Rectal smooth muscle tissue (tissue), 1 donor: ENCODE measurements around the gene CFAP100.

Source experiments
- H3K27ac ChIP-seq: one replicate; pipeline ENCODE4 v1.7.0; 2013; ENCODE audit warnings: low read depth, low read length, inconsistent platforms
- H3K27me3 ChIP-seq: one replicate; pipeline ENCODE4 v1.7.0; 2013; ENCODE audit warnings: low read length; ENCODE audit not compliant: control insufficient read depth, insufficient read depth
- H3K36me3 ChIP-seq: one replicate; pipeline ENCODE4 v1.7.0; 2013; ENCODE audit warnings: low read length; ENCODE audit not compliant: control insufficient read depth, insufficient read depth
- H3K4me1 ChIP-seq: one replicate; pipeline ENCODE4 v1.7.0; 2013; ENCODE audit warnings: low read length; ENCODE audit not compliant: control insufficient read depth, insufficient read depth
- H3K4me3 ChIP-seq: one replicate; pipeline ENCODE4 v1.7.0; 2013; ENCODE audit warnings: low read length
- H3K9ac ChIP-seq: one replicate; pipeline ENCODE4 v1.7.0; 2013; ENCODE audit warnings: low read length

The CFAP100 gene

GRCh38 chr3:126415661-126416591 is 21.2 kb downstream of the CFAP100 start:
- no peaks in the 10 kb centered on the region for H3K4me1 ChIP-seq
- H3K9ac ChIP-seq, result no peak overlapping the region
- no peaks in the 10 kb centered on the region for H3K36me3 ChIP-seq
- no peak overlapping the region for H3K4me3 ChIP-seq
- peaks cover 6% of the 10 kb centered on the region for H3K27me3 ChIP-seq
- no peak overlapping the region for H3K27ac ChIP-seq

- no peak overlapping the region for H3K27ac ChIP-seq
- peaks cover 6% of the 10 kb centered on the region for H3K27me3 ChIP-seq
- no peak overlapping the region for H3K4me3 ChIP-seq
- no peak overlapping the region for H3K9ac ChIP-seq
- no peaks in the 10 kb centered on the region for H3K36me3 ChIP-seq
- H3K4me1 ChIP-seq, result no peaks in the 10 kb centered on the region
Measured at GRCh38 chr3:126416943-126417342, 22.2 kb downstream of the CFAP100 start.

- no peaks in the 10 kb centered on the region for H3K4me1 ChIP-seq
- H3K36me3 ChIP-seq, result no peaks in the 10 kb centered on the region
- no peak overlapping the region for H3K9ac ChIP-seq
- H3K27me3 ChIP-seq, result peaks cover 6% of the 10 kb centered on the region
- no peak overlapping the region for H3K4me3 ChIP-seq
- no peak overlapping the region for H3K27ac ChIP-seq
Measured at GRCh38 chr3:126417515-126417914, 22.8 kb downstream of the CFAP100 start.

GRCh38 chr3:126417981-126418530 is 23.3 kb downstream of the CFAP100 start:
- no peaks in the 10 kb centered on the region for H3K4me1 ChIP-seq
- no peak overlapping the region for H3K4me3 ChIP-seq
- no peak overlapping the region for H3K9ac ChIP-seq
- H3K27ac ChIP-seq, result no peak overlapping the region
- no peaks in the 10 kb centered on the region for H3K36me3 ChIP-seq
- H3K27me3 ChIP-seq, result peaks cover 6% of the 10 kb centered on the region

- no peak overlapping the region for H3K9ac ChIP-seq
- peaks cover 6% of the 10 kb centered on the region for H3K27me3 ChIP-seq
Measured at GRCh38 chr3:126418661-126419131, 24.0 kb downstream of the CFAP100 start.

GRCh38 chr3:126419151-126419703 is 24.5 kb downstream of the CFAP100 start:
- Histone ChIP-seq H3K27ac (no peak overlapping the region), H3K27me3 (peaks cover 6% of the 10 kb centered on the region), H3K4me1 (no peaks in the 10 kb centered on the region), H3K9ac (no peak overlapping the region), H3K4me3 (no peak overlapping the region), H3K36me3 (no peaks in the 10 kb centered on the region)

More at GRCh38 chr3:126418661-126419131, 24.0 kb downstream of the CFAP100 start:
- no peaks in the 10 kb centered on the region for H3K4me1 ChIP-seq
- H3K36me3 ChIP-seq, result no peaks in the 10 kb centered on the region
- H3K27ac ChIP-seq, result no peak overlapping the region
- no peak overlapping the region for H3K4me3 ChIP-seq

- H3K36me3 ChIP-seq, result no peaks in the 10 kb centered on the region
- H3K27me3 ChIP-seq, result peaks cover 6% of the 10 kb centered on the region
- no peak overlapping the region for H3K9ac ChIP-seq
- no peaks in the 10 kb centered on the region for H3K4me1 ChIP-seq
- no peak overlapping the region for H3K4me3 ChIP-seq
- no peak overlapping the region for H3K27ac ChIP-seq
Measured at GRCh38 chr3:126419886-126420786, 25.4 kb downstream of the CFAP100 start.

GRCh38 chr3:126421573-126422119 is 26.9 kb downstream of the CFAP100 start:
- no peaks in the 10 kb centered on the region for H3K4me1 ChIP-seq
- H3K36me3 ChIP-seq, result no peaks in the 10 kb centered on the region
- no peak overlapping the region for H3K4me3 ChIP-seq
- H3K9ac ChIP-seq, result no peak overlapping the region
- H3K27me3 ChIP-seq, result peaks cover 6% of the 10 kb centered on the region
- H3K27ac ChIP-seq, result no peak overlapping the region

- no peak overlapping the region for H3K27ac ChIP-seq
- no peak overlapping the region for H3K9ac ChIP-seq
- peaks cover 6% of the 10 kb centered on the region for H3K27me3 ChIP-seq
- H3K4me1 ChIP-seq, result no peaks in the 10 kb centered on the region
- no peaks in the 10 kb centered on the region for H3K36me3 ChIP-seq
- H3K4me3 ChIP-seq, result no peak overlapping the region
Measured at GRCh38 chr3:126422121-126422520, 27.4 kb downstream of the CFAP100 start.

GRCh38 chr3:126422571-126423091 is 27.9 kb downstream of the CFAP100 start:
- Histone ChIP-seq H3K27me3 (peaks cover 2% of the 10 kb centered on the region), H3K9ac (no peak overlapping the region), H3K4me1 (no peaks in the 10 kb centered on the region), H3K36me3 (no peaks in the 10 kb centered on the region), H3K4me3 (no peak overlapping the region), H3K27ac (no peak overlapping the region)

GRCh38 chr3:126423191-126424038 is 28.7 kb downstream of the CFAP100 start:
- Histone ChIP-seq H3K27ac (no peak overlapping the region), H3K9ac (no peak overlapping the region), H3K4me1 (no peaks in the 10 kb centered on the region), H3K27me3 (no peaks in the 10 kb centered on the region), H3K36me3 (no peaks in the 10 kb centered on the region), H3K4me3 (no peak overlapping the region)
